Cardiac septum (tissue), 1 donor: Measurements from ENCODE around the gene MTR. TPM values are rescaled to one million over a fixed set of nuclear protein-coding genes. Genes with fewer than 3 reads are reported as not detected.

ENCODE experiments used
- DNase-seq: peaks from one replicate; pipeline ENCODE4 v3.0.0-alpha.2; 2020; ENCODE audit warnings: low spot score
- intact Hi-C: fragments of 100-400 bp; cut with DNase I; formaldehyde crosslinking; loops from one replicate; pipeline ENCODE4 v1.14.0; 2022
- total RNA-seq: library from RNA; stranded (reverse); fragmentation: NEBNext Ultra II Directional; extraction: Animal tissue kit (Norgen Biotek cat#: 25700); gene quantifications from one replicate; pipeline ENCODE4 v1.2.1, GENCODE V29; 2021
- donor health status: DM: no; HTN: no; CAD: no.

The MTR gene
- total RNA-seq, 1 donor from 2014 or later = 58.8 TPM

DNA sequence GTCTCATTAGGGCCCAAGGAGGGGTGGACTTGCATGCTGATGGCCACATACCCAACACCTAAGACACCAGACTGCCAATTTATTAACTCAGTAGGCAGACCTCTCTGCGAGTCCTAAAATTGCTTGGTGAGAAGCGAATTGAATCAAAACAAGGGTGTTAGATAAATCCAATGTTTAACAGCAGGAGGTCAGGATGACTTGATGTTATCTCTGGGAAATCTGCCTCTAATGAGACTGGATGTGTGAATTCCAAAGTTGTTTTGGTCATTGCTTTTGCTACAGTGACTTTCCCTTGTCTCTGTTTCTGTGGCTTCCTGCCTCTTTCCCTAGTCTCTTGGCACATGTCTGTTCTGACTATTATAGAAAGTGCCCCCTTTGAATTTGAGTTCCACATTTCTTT is 20.8 kb downstream of the MTR start:
- DNase-seq = no peak
- intact Hi-C loops = loop anchor here (10.0 kb wide), 1 partner anchor 59 kb away; no protein-coding TSS in a partner anchor

DNA sequence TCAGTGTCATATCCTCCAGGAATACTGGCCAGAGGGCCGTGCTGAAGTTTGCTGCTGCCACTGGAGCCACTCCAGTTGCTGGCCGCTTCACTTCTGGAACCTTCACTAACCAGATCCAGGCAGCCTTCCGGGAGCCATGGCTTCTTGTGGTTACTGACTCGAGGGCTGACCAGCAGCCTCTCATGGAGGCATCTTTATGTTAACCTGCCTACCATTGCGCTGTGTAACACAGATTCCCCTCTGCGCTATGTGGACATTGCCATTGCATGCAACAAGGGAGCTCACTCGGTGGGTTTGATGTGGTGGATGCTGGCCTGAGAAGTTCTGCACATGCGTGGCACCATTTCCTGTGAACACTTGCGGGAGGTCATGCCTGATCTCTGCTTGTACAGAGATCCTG is 24.8 kb downstream of the MTR start:
- no peak for DNase-seq
- intact Hi-C loops = loop anchor here (10.0 kb wide), 1 partner anchor 55 kb away; no protein-coding TSS in a partner anchor

DNA sequence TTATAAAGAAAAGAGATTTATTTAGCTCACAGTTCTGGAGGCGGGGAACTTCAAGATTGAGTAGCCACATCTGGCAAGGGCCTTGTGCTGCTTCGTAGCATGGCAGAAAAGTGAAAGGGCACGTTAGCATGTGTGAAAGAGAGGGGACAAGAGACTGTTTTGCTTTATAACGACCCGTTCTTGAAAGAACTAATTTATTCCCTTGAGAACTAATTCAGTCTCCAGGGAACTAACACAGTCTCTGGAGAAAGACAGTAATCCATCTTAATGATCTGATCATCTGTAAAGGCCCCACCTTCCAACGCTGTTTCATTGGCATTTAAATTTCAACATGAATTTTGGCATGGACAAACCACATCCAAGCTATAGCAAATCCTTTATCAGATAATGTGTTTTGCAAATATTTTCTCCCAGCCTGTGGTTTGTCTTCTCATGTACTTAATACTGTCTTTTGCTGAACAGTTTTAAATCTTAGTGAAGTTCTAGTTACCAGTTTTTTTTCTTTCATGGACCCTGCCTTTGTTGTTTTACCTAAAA is 26.1 kb downstream of the MTR start:
- intact Hi-C loops = no loop called here
- no peak for DNase-seq

DNA sequence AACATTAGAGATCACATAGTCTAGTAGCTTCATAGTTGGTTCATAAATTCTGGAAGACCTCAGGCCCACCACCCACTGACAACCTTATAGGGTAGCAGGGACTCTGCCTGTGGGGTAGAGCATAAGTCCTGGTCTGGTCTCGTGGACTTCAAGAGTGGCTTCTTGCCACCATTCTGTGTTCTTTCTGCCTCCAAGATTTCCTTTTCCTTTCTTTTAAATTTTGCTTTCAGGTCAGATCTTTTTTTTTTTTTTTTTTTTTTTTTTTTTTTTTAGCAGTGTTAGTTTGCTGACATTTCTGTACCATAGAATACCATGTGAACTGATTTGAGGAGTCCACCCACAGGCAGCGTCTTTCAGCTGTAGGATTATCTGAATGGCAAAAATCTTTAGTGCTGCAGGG is 28.5 kb downstream of the MTR start:
- intact Hi-C loops = no loop called here
- DNase-seq = no peak

DNA sequence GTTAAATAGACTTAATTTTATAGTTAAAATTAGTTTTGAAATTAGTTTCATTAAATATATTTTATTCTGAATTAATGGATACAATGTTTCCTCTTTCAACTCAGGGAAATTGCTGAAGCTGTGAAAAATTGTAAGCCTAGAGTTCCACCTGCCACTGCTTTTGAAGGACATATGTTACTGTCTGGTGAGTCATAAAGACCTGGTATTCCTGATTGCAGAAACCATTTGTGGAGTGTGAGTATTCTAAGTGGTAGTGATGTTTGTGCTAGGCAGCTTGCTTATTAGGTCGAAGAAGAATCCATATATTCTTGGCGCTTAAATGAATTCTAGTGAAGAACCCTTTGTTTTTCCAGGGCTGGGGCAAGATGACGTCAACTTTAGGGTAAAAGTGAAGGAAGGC is 34.0 kb downstream of the MTR start:
- no peak for DNase-seq
- intact Hi-C loops = no loop called here

DNA sequence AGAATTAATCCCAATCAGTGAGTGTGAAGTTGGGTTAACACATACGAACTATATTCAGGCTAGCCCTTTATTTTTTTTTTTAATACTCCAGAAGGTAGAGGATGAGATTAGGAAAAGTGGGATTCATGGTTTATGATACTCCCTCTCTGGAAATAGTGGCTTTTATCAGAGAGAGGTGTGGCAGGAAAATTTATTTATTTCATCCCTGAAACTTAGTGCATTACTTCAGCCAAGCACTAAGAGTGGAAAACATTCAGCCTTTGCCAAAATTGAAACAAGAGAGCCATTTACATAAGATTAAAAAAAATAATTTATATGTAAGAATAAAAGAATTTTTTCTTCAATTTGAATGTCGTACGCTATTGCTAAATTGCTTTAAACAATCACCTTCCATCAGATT is 35.0 kb downstream of the MTR start:
- DNase-seq = no peak
- intact Hi-C loops = no loop called here

DNA sequence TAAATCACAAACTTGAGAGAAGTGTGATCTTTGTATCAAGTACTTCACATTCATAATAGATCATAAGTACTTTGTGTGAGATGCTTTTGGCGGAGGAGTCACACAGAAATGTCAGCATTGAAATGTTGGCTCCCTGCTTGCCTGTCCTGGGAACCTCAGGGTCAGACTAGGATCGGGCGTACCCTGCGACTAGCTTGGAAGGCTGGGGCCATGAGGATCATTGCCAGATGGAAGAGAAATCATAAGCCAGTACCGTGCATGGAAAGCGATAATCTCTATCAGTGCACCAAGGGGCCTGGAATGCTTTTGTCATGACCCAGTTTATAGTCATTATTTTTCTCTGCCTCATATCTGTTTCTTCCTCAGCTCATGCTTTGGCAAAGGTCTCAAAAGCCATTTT is 35.5 kb downstream of the MTR start:
- intact Hi-C loops = no loop called here
- DNase-seq = no peak

DNA sequence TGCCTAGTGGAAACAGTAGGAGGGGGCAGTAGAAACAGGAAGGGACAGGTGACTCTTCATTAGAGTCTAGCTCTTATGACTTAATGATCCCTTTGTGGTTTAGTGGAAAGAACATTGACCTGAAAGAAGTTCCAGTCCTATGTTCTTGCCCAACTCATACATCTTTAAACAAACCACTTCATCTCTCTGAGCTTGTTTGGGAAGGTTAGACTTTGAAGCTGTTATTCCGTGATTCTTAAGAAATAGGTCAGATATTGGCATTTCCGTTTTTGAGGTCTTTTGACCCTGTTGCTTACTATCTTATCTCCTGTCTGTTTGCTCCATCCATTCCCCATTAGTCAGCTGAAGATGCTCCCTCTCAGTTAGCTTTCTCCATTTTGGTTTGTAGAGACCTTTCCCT is 38.5 kb downstream of the MTR start:
- no peak for DNase-seq
- intact Hi-C loops = no loop called here

DNA sequence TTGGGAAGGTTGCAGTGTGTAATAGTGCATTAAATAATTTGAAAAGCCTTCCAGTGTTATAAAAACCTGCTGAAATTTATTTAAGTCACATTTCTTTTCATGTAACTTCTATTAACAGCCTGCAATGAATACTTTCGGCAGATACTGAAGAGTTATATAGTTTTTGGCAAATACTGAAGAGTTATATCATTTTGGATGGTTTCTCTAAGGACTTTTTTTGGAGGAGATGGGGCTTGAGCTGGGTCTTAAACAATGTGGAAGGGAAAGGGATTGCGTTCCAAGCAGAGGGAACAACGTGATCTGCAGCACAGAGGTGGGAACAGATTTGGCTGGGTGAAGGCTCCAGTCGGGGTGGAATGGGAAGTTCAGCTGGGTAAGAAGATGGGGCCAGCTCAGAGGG is 39.8 kb downstream of the MTR start:
- no peak for DNase-seq
- intact Hi-C loops = no loop called here

DNA sequence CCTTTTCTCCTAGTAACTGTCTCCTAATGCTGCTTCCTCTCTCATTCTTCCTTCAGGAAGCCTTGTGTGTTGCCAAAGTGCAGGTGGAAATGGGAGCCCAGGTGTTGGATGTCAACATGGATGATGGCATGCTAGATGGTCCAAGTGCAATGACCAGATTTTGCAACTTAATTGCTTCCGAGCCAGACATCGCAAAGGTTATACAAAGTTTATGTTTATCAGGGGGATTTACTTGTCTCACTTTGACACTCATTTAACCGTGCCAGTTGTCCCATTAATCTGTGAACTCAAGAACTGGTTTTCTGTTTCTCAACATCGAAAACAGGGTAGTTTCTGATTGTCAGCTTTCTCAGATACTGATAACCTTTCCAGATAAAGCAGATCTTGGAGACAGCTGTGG is 40.4 kb downstream of the MTR start:
- no peak for DNase-seq
- intact Hi-C loops = no loop called here

DNA sequence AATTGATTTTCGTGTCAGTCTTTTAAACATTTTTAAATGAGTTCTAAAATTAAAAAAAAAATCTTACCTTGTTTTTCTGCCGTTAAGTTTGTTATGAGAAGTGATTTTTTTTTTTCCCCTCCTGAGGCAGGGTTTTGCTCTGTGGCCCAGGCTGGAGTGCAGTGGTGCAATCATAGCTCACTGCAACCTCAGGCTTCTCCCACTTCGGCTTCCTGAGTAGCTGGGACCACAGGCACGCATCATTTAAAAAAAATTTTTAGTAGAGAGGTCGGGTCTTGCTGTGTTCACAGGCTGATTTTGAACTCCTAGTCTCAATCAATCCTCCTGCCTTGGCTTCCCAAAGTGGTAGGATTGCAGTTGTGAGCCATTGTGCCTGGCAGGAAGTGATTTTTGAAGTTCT is 41.1 kb downstream of the MTR start:
- intact Hi-C loops = no loop called here
- no peak for DNase-seq

DNA sequence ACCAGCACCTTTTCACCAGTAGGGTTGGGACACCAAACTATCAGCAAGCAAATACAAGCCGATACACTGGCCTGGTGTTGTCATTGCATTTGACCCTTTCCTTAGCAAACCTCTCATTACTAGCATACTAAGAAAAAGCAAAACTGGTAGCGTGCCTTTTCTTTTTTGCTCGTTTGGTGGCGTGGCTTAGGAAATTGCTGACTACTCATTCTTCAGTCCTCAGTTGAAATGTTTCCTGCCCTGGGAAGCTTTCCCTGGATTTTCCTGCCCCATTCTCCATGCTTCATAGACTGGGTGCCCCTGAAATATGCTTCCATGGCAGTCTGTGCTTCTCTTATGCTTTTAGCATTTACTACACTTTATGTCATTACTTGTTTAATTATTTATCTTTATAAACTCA is 42.0 kb downstream of the MTR start:
- intact Hi-C loops = no loop called here
- DNase-seq = no peak

DNA sequence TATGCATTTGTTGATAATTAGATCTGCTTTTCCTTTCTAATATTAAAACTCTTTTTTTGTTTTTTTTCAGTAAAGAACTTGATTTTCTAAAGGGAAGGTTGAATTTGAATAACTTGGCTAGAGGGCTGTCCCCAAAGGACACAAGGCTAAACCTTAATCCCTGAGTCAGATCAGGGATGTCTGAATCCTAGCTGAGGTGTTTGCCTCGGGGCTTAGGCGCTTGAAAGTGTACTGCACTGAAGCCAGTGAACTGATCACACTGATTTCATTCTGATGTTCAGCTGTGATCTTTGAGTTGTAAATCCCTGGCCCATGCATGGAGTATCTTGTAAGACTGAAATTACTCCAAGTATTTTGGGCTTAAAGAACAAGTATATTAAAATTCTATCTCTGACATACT is 42.8 kb downstream of the MTR start:
- DNase-seq = no peak
- intact Hi-C loops = no loop called here

DNA sequence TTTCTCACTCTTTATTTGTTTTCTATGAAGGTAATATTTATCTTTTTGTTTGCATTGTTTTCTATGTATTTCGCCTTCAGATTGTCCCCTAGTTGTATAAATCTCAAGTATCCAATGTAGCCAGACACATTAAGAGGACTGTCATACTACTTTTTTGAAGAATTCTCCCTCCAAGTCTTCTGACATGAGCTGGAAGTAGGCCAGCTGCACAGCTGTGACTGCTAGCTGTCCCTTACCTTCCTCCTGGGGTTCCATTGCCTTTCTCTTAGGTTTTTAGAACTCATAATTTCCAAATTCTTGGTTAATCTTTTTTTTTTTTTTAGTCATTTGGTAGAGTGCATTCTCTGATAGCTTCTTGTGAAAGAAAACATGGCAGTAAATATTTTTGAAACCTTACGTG is 46.2 kb downstream of the MTR start:
- no peak for DNase-seq
- intact Hi-C loops = no loop called here

DNA sequence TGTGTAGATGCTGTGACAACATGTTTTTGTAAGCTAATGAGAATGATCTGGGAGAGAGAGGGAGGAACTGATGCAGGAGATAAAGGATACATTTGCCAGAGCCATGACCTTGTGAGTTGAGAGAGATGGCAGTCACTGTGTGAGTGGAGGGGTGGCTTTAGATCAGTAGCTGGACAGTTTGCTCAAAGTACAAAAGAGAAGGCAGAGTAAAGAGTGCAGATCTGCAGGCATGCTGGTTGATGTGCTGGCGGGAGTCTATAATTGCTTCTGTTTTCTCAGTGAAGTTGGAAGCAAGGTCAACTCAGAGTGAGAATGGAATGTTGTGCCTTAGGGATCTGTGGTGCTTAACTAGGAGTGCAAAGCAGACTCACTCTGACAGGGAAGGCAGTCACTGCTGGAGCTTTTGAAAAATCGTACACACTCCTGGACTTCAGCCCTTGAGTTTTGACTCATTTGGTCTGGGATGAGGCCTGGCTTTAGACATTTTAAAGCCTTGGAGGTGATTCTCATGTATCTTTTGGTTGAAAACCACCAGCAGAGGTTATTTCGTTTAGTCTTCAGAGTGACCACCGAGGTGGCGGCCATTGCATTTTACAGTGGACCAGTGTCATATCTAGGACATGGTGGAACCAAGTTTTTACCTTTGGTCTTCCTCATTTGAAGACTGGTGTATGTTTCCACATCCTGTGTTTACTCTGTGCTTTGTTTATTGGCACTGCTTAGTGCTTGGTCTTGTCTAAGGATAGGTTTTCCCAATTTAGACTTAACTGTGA is 49.6 kb downstream of the MTR start:
- no peak for DNase-seq
- intact Hi-C loops = no loop called here

DNA sequence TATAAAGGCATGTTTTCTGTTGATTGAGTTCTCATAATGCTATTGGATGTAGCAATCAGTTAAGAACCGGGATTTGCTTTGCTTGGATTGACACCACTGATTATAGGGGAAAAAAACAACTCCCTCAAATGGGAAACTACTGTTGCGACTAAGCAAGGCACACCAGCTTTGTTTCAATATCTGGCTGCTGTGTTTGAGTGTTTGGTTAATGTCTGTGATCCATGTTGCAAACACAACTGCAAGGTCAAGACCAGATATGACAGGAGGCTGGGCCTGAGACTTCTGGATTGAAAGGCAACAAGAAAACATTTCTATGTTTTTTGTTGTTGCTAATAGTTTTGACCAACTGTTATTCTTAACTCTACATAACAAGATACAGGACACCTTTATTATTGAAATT is 50.7 kb downstream of the MTR start:
- intact Hi-C loops = no loop called here
- no peak for DNase-seq

DNA sequence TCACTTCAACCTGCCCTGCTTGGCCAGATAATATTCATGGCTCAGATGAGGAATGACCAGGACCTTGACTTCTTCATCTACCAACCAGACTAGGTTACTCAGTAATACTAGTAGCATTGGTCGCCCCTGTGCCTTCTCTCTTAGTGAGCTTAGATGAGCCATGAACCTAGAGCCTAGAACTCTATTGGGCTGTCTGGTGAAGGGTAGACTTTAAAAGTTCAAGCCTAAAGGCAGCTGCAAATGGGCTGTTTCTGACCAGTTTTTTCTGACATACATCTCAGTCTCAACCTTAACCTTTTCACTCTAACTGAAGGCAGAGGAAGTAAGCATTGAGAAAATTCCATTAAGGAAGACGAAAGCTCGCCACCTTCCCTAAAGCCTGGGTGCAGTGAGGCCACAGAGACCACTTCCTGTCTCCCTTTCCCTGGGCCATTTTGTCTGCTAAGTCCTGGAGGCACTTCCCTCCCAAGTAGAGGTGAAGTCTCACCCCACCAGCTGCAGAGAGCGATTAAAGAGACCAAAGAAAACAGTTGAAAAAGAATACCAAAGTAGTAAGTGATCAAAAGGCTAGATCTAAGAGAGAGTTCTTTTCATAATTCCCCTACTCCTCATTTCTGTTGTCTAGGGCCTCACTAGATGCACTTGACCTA is 53.3 kb downstream of the MTR start:
- intact Hi-C loops = no loop called here

DNA sequence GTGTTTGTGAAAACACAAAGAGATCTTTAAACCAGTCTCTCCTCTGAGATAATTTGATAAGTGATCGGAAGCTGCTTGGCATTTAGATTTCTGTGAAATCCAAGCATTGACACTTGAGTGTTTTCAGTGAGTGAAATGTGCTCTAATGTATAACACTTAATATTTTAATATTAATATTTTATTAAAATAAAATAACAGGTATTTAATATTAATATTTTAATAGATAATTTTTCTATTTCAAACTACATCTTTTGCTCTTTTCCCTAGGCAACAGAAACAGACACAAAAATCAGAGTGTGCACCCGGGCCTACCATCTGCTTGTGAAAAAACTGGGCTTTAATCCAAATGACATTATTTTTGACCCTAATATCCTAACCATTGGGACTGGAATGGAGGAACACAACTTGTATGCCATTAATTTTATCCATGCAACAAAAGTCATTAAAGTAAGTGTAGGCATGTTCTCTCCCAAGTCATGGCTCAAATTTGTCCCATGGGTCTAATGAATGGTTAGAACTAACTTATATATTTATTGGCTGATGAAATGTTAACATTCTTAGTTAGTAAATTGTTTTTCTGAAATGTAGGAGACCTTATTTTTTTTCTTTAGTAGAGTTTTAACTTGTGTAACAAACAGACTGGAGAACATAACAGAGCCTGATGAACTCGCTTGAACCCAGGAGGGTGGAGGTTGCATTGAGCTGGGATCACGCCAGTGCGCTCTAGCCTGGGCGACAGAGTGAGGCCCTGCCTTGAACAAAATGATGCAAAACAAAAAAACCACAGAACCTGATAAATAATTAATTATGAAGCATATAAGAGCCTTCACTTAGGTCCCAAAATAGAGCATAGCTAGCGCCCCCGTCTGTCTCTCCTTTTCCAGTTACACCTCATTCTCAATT is 55.2 kb downstream of the MTR start:
- intact Hi-C loops = no loop called here
- DNase-seq = no peak

More for the DNA sequence above, 53.3 kb downstream of the MTR start:
- DNase-seq = no peak

DNA sequence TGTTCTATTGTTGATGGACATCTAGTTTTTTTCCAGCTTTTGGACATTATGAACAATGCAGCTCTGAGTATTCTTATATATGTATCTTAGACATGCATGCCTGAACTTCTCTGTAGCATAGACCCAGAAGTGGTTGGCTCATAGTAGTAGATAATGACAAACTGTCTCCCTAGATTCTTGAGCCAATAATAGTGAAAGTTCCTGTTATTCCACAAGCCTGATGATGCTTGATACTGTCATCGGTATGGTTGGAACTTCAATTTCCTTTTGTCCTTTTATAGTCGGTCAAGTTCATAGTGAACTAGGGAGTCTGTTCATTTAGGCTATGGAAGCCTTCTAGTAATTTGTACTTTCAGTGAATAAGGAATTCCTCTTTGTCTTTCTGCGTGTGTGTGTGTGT is 56.8 kb downstream of the MTR start:
- no peak for DNase-seq
- intact Hi-C loops = no loop called here

DNA sequence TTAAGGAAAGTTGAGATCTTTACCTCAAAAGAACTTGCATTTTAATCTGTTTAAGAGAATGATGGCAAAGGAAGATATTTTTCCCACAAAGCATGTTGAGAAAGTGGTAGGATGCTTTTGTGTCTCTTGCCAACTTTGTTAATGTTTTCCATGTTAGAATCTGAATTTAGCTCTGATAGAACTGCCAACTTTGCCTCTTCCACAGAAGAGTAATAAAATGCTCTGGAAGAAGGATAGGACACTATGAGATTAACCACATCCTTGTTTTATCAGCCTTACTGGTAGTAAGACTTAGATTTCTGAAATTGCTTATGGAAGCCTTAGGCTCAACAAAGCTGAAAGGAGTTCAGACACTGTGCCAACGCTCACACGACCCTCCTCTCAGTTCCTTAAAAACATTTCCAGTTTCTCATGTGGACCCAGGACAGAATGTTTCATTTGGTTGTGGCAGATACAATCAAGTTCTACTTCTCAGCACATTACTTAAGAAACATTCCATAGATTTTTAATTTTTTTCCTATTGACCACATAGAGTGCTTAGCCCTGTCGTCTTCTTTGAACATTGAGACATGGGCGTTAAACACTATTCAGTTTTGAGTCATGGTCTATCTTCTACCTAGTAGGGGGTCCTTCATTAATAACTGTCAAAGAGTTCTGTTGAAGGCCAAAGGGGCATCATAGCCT is 59.0 kb downstream of the MTR start:
- no peak for DNase-seq
- intact Hi-C loops = no loop called here
